IMR-90 (cell line): Measurements from ENCODE around the gene TMEM247. TPM values are rescaled to one million over a fixed set of nuclear protein-coding genes. Genes with fewer than 3 reads are reported as not detected.
A peak's percentile ranks its signal among the peaks of the same experiment; 100 is the strongest.

Experiments used
- ATAC-seq: fragments of 200-7000 bp; cut with Tn5 transposase; 2 replicates; pipeline ENCODE4 v1.9.1; 2020; ENCODE audit warnings: low read depth, mild to moderate bottlenecking, moderate library complexity
- BruUV-seq: library from RNA; stranded (reverse); fragments of 400-500 nt; replicated peaks from 2 replicates; lab custom pipeline; 2021; lab: Mats Ljungman, UMichigan
- CTCF ChIA-PET: fragments of 300-600 bp; formaldehyde crosslinking; extraction: SDS; loops from one replicate; lab custom pipeline; 2021; ENCODE audit warnings: antibody characterized with exemption; lab: Yijun Ruan, JAX
- POLR2A ChIA-PET: fragments of 300-600 bp; sonication (Branson Sonifier 250); formaldehyde crosslinking; loops from one replicate; lab custom pipeline; 2022; ENCODE audit warnings: antibody characterized with exemption; ENCODE audit not compliant: unreplicated experiment; lab: Charles Lee
- DNase-seq: peaks from one replicate; pipeline ENCODE4 v3.0.0; 2013
- H2AFZ ChIP-seq: replicated peaks from 2 replicates; pipeline ENCODE3; 2013; ENCODE audit warnings: low read length, mild to moderate bottlenecking; ENCODE audit not compliant: poor library complexity
- H2AK5ac ChIP-seq: 2 replicates; pipeline ENCODE4 v1.6.1; 2013; ENCODE audit warnings: low read depth, low read length, inconsistent platforms
- H2AK9ac ChIP-seq: replicated peaks from 2 replicates; pipeline ENCODE3; 2013; ENCODE audit warnings: mild to moderate bottlenecking, low read depth, low read length, moderate library complexity; ENCODE audit not compliant: poor library complexity
- H2BK120ac ChIP-seq: 2 replicates; pipeline ENCODE4 v1.6.1; 2013; ENCODE audit warnings: low read depth, low read length, inconsistent platforms
- H2BK15ac ChIP-seq: 3 replicates; pipeline ENCODE4 v1.6.1; 2013; ENCODE audit warnings: low read depth, low read length, inconsistent platforms
- H2BK20ac ChIP-seq: 2 replicates; pipeline ENCODE4 v1.6.1; 2013; ENCODE audit warnings: low read depth, mild to moderate bottlenecking, inconsistent platforms, low read length, moderate library complexity
- H2BK5ac ChIP-seq: 2 replicates; pipeline ENCODE4 v1.6.1; 2013; ENCODE audit warnings: mild to moderate bottlenecking, low read depth, low read length, inconsistent platforms; ENCODE audit not compliant: poor library complexity, severe bottlenecking
- H3K14ac ChIP-seq: replicated peaks from 2 replicates; pipeline ENCODE4 v1.6.1; 2013; ENCODE audit warnings: low read depth, low read length, inconsistent platforms
- H3K18ac ChIP-seq: 2 replicates; pipeline ENCODE4 v1.6.1; 2013; ENCODE audit warnings: low read depth, low read length, control low read depth
- H3K23ac ChIP-seq: 2 replicates; pipeline ENCODE4 v1.6.1; 2013; ENCODE audit warnings: low read depth, low read length, inconsistent platforms
- H3K27ac ChIP-seq: 2 replicates; pipeline ENCODE4 v1.5.1; 2013; ENCODE audit warnings: mild to moderate bottlenecking, control low read depth, low read length; ENCODE audit not compliant: insufficient read depth
- H3K27me3 ChIP-seq: 2 replicates; pipeline ENCODE4 v1.6.1; 2013; ENCODE audit warnings: low read length; ENCODE audit not compliant: control insufficient read depth, insufficient read depth
- H3K36me3 ChIP-seq: 2 replicates; pipeline ENCODE4 v1.6.1; 2013; ENCODE audit warnings: low read length, mixed read lengths; ENCODE audit not compliant: control insufficient read depth, insufficient read depth
- H3K4ac ChIP-seq: 2 replicates; pipeline ENCODE4 v1.6.1; 2013; ENCODE audit warnings: low read depth, low read length, inconsistent platforms
- H3K4me1 ChIP-seq: 2 replicates; pipeline ENCODE4 v1.6.1; 2013; ENCODE audit warnings: low read length, mixed read lengths; ENCODE audit not compliant: control insufficient read depth, insufficient read depth
- H3K4me2 ChIP-seq: 2 replicates; pipeline ENCODE4 v1.6.1; 2013; ENCODE audit warnings: low read depth, mild to moderate bottlenecking, control low read depth, low read length, moderate library complexity
- H3K4me3 ChIP-seq: 2 replicates; pipeline ENCODE4 v1.5.1; 2013; ENCODE audit warnings: low read depth, mild to moderate bottlenecking, control low read depth, low read length, moderate library complexity; ENCODE audit not compliant: insufficient read depth
- H3K56ac ChIP-seq: 2 replicates; pipeline ENCODE4 v1.6.1; 2013; ENCODE audit warnings: low read length, inconsistent platforms; ENCODE audit not compliant: insufficient read depth; ENCODE audit errors: extremely low read depth
- H3K79me1 ChIP-seq, 2 experiments: 2 replicates each; pipeline ENCODE4 v1.6.1; 2013; ENCODE audit warnings: low read length in 2 of 2, inconsistent platforms in 1 of 2, low read depth in 1 of 2
- H3K9ac ChIP-seq: 2 replicates; pipeline ENCODE4 v1.6.1; 2013; ENCODE audit warnings: low read depth, low read length, control low read depth
- H3K9me1 ChIP-seq: 2 replicates; pipeline ENCODE4 v1.6.1; 2013; ENCODE audit warnings: low read length, inconsistent platforms; ENCODE audit not compliant: insufficient read depth
- H3K9me3 ChIP-seq: 2 replicates; pipeline ENCODE4 v1.6.1; 2013; ENCODE audit warnings: low read length; ENCODE audit not compliant: control insufficient read depth, insufficient read depth
- H4K20me1 ChIP-seq: 2 replicates; pipeline ENCODE4 v1.6.1; 2013; ENCODE audit warnings: low read length, inconsistent platforms; ENCODE audit not compliant: insufficient read depth
- H4K5ac ChIP-seq: 2 replicates; pipeline ENCODE4 v1.6.1; 2013; ENCODE audit warnings: mild to moderate bottlenecking, low read depth, low read length, control low read depth
- H4K8ac ChIP-seq, 2 experiments: 2 replicates each; pipeline ENCODE4 v1.6.1; 2013; ENCODE audit warnings: low read depth in 2 of 2, low read length in 2 of 2, control low read depth in 1 of 2, inconsistent platforms in 1 of 2
- H4K91ac ChIP-seq: 2 replicates; pipeline ENCODE4 v1.6.1; 2013; ENCODE audit warnings: low read depth, low read length, inconsistent platforms; ENCODE audit not compliant: insufficient read depth
- BHLHE40 ChIP-seq: fragments of 150-350 bp; IDR thresholded peaks from 2 replicates; pipeline ENCODE4 v1.6.1; 2016; ENCODE audit warnings: mild to moderate bottlenecking, low read depth, low read length
- CHD1 ChIP-seq: IDR thresholded peaks from 2 replicates; pipeline ENCODE4 v1.6.1; 2012; ENCODE audit warnings: low read depth, low read length, improper control_type of control experiment
- MAZ ChIP-seq: IDR thresholded peaks from 2 replicates; pipeline ENCODE4 v1.6.1; 2012; ENCODE audit warnings: low read depth, mild to moderate bottlenecking, low read length, improper control_type of control experiment, moderate library complexity, borderline replicate concordance
- NFE2L2 ChIP-seq: fragments of 150-350 bp; IDR thresholded peaks from 2 replicates; pipeline ENCODE4 v1.6.1; 2016; ENCODE audit warnings: low read depth, mild to moderate bottlenecking, low read length
- RFX5 ChIP-seq: IDR thresholded peaks from 2 replicates; pipeline ENCODE4 v1.8.0; 2012; ENCODE audit warnings: low read depth, mild to moderate bottlenecking, low read length, moderate library complexity
- SMC3 ChIP-seq: fragments of 150-350 bp; IDR thresholded peaks from 2 replicates; pipeline ENCODE4 v1.6.1; 2016; ENCODE audit warnings: low read depth, mild to moderate bottlenecking, antibody characterized with exemption, low read length, moderate library complexity
- WGBS, 2 experiments: methylation state at CpG; one replicate each; pipeline versions ENCODE4 v1.1.5 to v1.1.7; 2013; ENCODE audit warnings: missing lambda C conversion rate in 2 of 2; ENCODE audit not compliant: insufficient read length in 1 of 2; ENCODE audit errors: extremely low coverage in 2 of 2; 5-methylcytosine and 5-hydroxymethylcytosine counted together
- dilution Hi-C: fragments of 300-500 bp; cut with HindIII; formaldehyde crosslinking; loops from one replicate; pipeline ENCODE4 v1.14.3; 2018; ENCODE audit warnings: low sequenced_read_pairs; ENCODE audit not compliant: unreplicated experiment
- in situ Hi-C: fragments of 300-500 bp; cut with MboI; formaldehyde crosslinking; loops from 3 replicates; pipeline ENCODE4 v1.14.3; 2019; ENCODE audit warnings: low sequenced_read_pairs, inconsistent platforms, mixed read lengths
- intact Hi-C: fragments of 100-400 bp; cut with micrococcal nuclease; formaldehyde crosslinking; loops from 2 replicates; pipeline ENCODE4 v1.10.0; 2022
- polyA plus RNA-seq, 3 experiments: library from polyadenylated mRNA; depleted of rRNA; stranded (reverse); fragments of >200 nt; gene quantifications; 2 replicates each; pipeline ENCODE4 v1.2.3, GENCODE V29; 2012; ENCODE audit warnings: low replicate concordance in 1 of 3
- total RNA-seq: library from RNA; depleted of rRNA; stranded (reverse); fragments of >200 nt; gene quantifications from 2 replicates; pipeline ENCODE4 v1.2.3, GENCODE V29; 2012
- TF ChIP-seq, protein P1 (sequence below): fragments of 150-350 bp; IDR thresholded peaks from 2 replicates; pipeline ENCODE4 v1.6.1; 2017; ENCODE audit warnings: mild to moderate bottlenecking, antibody characterized with exemption, low read length, low read depth

Gene TMEM247
- total and polyA plus RNA-seq, 2 of the 4 experiments (the other 2 are of a cell fraction), result not detected

DNA sequence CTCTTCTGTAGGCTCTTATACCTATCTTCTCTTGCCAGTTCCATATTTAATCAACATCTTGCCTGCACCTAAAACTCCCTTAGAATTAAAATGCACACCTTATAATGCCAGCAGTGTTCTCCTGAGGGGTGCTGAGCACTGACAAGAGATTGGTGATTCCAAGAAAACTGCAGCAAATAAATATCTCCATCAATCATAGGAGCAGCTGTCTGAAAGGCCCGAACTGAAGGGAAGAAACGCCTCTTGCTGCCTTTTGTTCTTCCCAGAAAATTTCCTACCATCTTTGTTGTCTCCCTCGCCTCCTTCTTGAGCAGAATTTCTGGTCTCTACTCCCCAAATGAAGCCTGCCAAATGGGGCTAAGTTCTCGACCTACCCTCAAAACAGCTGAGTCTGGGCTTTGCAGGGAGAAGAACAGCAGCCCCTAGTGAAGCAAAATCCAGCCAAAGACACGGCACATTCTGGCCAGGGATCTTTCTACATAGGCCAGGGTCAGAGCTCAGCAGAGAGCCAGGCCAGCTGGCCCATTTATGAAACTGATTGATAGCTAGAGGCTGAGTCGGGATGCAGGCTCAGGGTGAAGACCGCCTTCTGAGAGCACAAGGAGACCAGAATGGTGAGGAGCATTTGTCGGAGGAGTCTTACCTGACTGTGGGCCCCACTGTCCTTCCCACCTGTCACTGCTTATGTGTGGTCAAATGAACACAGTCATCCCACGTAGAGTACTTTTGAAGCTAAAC is 20.4 kb upstream of the TMEM247 start:
- H3K4ac ChIP-seq, result peak overlapping the region; percentile 78
- no peak overlapping the region for H2BK5ac ChIP-seq
- H3K36me3 ChIP-seq, result no peaks in the 10 kb centered on the region
- ATAC-seq (no peak), DNase-seq (no peak)
- H3K18ac ChIP-seq, result peak overlapping the region; percentile 21; the same call in 1 of the 2 replicates
- dilution Hi-C loops (no loop called here), intact Hi-C loops (no loop called here), in situ Hi-C loops (no loop called here)
- H3K9me3 ChIP-seq, result no peaks in the 10 kb centered on the region
- H2BK120ac ChIP-seq, result peak overlapping the region; percentile 40; the same call in 1 of the 2 replicates
- no peak overlapping the region for H3K4me2 ChIP-seq
- ChIA-PET CTCF (interaction anchor here (0.5 kb wide), 1 partner anchor 469 kb away, joined by 5 read pairs; no protein-coding TSS in a partner anchor), POLR2A (no interaction called here)
- no peaks in the 10 kb centered on the region for H3K27me3 ChIP-seq
- no TSS peak for BruUV-seq
- WGBS, 2 experiments, result 71% methylated on average over 1 of the region's 9 CpGs; no CpG with 5 or more reads in 1 of the 2 experiments
- H3K9me1 ChIP-seq, result 0 out of 2 replicates have a peak, but pooled peaks cover 5% of the 10 kb centered on the region
- H3K56ac ChIP-seq, result no peak overlapping the region
- no peak overlapping the region for H3K27ac ChIP-seq
- H3K9ac ChIP-seq, result no peak overlapping the region
- peak overlapping the region; percentile 10; the same call in 1 of the 2 replicates for H4K5ac ChIP-seq
- H3K14ac ChIP-seq, result no peak overlapping the region; the same call in 1 of the 2 replicates
- H4K20me1 ChIP-seq, result no peaks in the 10 kb centered on the region
- peak overlapping the region; percentile 34 for H2BK20ac ChIP-seq
- no peak overlapping the region for H3K4me3 ChIP-seq
- H2AK9ac ChIP-seq, result peak overlapping the region; percentile 66
- no peak overlapping the region for H4K8ac ChIP-seq
- H2AFZ ChIP-seq, result no peak overlapping the region
- no peak overlapping the region; the same call in 1 of the 2 replicates for H4K91ac ChIP-seq
- no peak overlapping the region for H3K23ac ChIP-seq
- H2BK15ac ChIP-seq, result 0 out of 3 replicates have a peak overlapping the region, but pooled peaks have one; percentile 53
- H3K4me1 ChIP-seq, result peaks cover 15% of the 10 kb centered on the region
- no peak for TF ChIP-seq MAZ
- TF ChIP-seq BHLHE40, result no peak
- no peak for TF ChIP-seq RFX5
- TF ChIP-seq SMC3, result no peak
- TF ChIP-seq CHD1, result no peak
- TF ChIP-seq, protein P1, sequence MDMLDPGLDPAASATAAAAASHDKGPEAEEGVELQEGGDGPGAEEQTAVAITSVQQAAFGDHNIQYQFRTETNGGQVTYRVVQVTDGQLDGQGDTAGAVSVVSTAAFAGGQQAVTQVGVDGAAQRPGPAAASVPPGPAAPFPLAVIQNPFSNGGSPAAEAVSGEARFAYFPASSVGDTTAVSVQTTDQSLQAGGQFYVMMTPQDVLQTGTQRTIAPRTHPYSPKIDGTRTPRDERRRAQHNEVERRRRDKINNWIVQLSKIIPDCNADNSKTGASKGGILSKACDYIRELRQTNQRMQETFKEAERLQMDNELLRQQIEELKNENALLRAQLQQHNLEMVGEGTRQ, result no peak
- TF ChIP-seq NFE2L2, result no peak
- 0 out of 4 replicates have a peak, but pooled peaks cover 0 to 5% of the 10 kb centered on the region in 2 experiments for H3K79me1 ChIP-seq
- peak overlapping the region; percentile 49 for H2AK5ac ChIP-seq
